Measurements from ENCODE around the gene KCNJ10. TPM values are rescaled to one million over a fixed set of nuclear protein-coding genes. Genes with fewer than 3 reads are reported as not detected.

KCNJ10 gene
- total RNA-seq, 1 experiment from 2014 or later = 0.68 TPM

- Mint-ChIP-seq H3K4me1 (ENCODE audit: low read depth, unreplicated experiment) (no peaks in the 10 kb centered on the region), H3K36me3 (ENCODE audit: insufficient read depth, unreplicated experiment) (peaks cover 4% of the 10 kb centered on the region), H3K9me3 (ENCODE audit: unreplicated experiment) (no peaks in the 10 kb centered on the region), H3K27me3 (ENCODE audit: insufficient read depth, unreplicated experiment) (peaks cover 15% of the 10 kb centered on the region), H3K4me3 (ENCODE audit: unreplicated experiment) (no peak overlapping the region), H3K27ac (ENCODE audit: unreplicated experiment) (no peak overlapping the region)
- TF ChIP-seq CTCF (IDR thresholded peaks at IDR 0.05; ENCODE audit: insufficient read depth in 1 of 2, low read depth in 1 of 2, low read length in 1 of 2, severe bottlenecking in 1 of 2, unreplicated experiment in 1 of 2) = no peak
- POLR2A ChIA-PET = interaction anchor here (0.5 kb wide), 1 partner anchor 174 kb away, joined by 7 read pairs; no protein-coding TSS in a partner anchor
- intact Hi-C loops (cut with micrococcal nuclease; ENCODE audit: unreplicated experiment) = loop anchor here (5.0 kb wide), 1 partner anchor 43 kb away; the partner anchor contains the start of gene PIGM
- CTCF ChIA-PET = no interaction called here
- Histone ChIP-seq H3K27me3 (replicated peaks; ENCODE audit: control insufficient read depth, insufficient read depth, low read length) (no peaks in the 10 kb centered on the region), H3K36me3 (ENCODE audit: control insufficient read depth, insufficient read depth, low read length) (no peaks in the 10 kb centered on the region), H3K4me1 (peaks cover under 1% of the 10 kb centered on the region; the same call in 1 of the 2 replicates), H3K4me3 (ENCODE audit: low read depth, low read length) (no peak overlapping the region), H3K9me3 (no peaks in the 10 kb centered on the region)
- DNase-seq = no peak
- no TSS peak for BruUV-seq (replicated peaks)
Measured at GRCh38 chr1:160074865-160075264, 4.9 kb upstream of the KCNJ10 start.

GRCh38 chr1:160071289-160071688 lies 1.3 kb upstream of the KCNJ10 start:
- Mint-ChIP-seq H3K27me3 (ENCODE audit: insufficient read depth, unreplicated experiment) (peaks cover 15% of the 10 kb centered on the region), H3K4me1 (ENCODE audit: low read depth, unreplicated experiment) (no peaks in the 10 kb centered on the region), H3K4me3 (ENCODE audit: unreplicated experiment) (no peak overlapping the region), H3K36me3 (ENCODE audit: insufficient read depth, unreplicated experiment) (peaks cover 9% of the 10 kb centered on the region), H3K27ac (ENCODE audit: unreplicated experiment) (no peak overlapping the region), H3K9me3 (ENCODE audit: unreplicated experiment) (no peaks in the 10 kb centered on the region)
- no peak for TF ChIP-seq CTCF (IDR thresholded peaks at IDR 0.05; ENCODE audit: insufficient read depth in 1 of 2, low read depth in 1 of 2, low read length in 1 of 2, severe bottlenecking in 1 of 2, unreplicated experiment in 1 of 2)
- intact Hi-C loops (cut with micrococcal nuclease; ENCODE audit: unreplicated experiment) = loop anchor here (2.0 kb wide), 1 partner anchor 24 kb away; no protein-coding TSS in a partner anchor
- Histone ChIP-seq H3K9me3 (no peaks in the 10 kb centered on the region), H3K27me3 (replicated peaks; ENCODE audit: control insufficient read depth, insufficient read depth, low read length) (no peaks in the 10 kb centered on the region), H3K4me1 (peaks cover 4% of the 10 kb centered on the region; the same call in 1 of the 2 replicates), H3K4me3 (ENCODE audit: low read depth, low read length) (no peak overlapping the region), H3K36me3 (ENCODE audit: control insufficient read depth, insufficient read depth, low read length) (no peaks in the 10 kb centered on the region)
- BruUV-seq (replicated peaks) = no TSS peak
- no peak for DNase-seq
- POLR2A ChIA-PET = no interaction called here
- CTCF ChIA-PET = interaction anchor here (1.3 kb wide), 1 partner anchor 25 kb away, joined by 4 read pairs; no protein-coding TSS in a partner anchor

GRCh38 chr1:160070243-160071163 lies 543 bp upstream of the KCNJ10 start:
- Histone ChIP-seq H3K4me3 (ENCODE audit: low read depth, low read length) (peak overlapping the region; percentile 57), H3K9me3 (no peaks in the 10 kb centered on the region), H3K4me1 (peaks cover 4% of the 10 kb centered on the region; the same call in 1 of the 2 replicates), H3K36me3 (ENCODE audit: control insufficient read depth, insufficient read depth, low read length) (no peaks in the 10 kb centered on the region), H3K27me3 (replicated peaks; ENCODE audit: control insufficient read depth, insufficient read depth, low read length) (no peaks in the 10 kb centered on the region)
- TF ChIP-seq CTCF (IDR thresholded peaks at IDR 0.05; ENCODE audit: insufficient read depth in 1 of 2, low read depth in 1 of 2, low read length in 1 of 2, severe bottlenecking in 1 of 2, unreplicated experiment in 1 of 2) = no peak
- BruUV-seq (replicated peaks) = no TSS peak
- peak overlapping the region; percentile 92 for H3K4me3 Mint-ChIP-seq (ENCODE audit: unreplicated experiment)
- ChIA-PET CTCF (interaction anchor here (0.7 to 1.3 kb wide), 3 partner anchors 8 to 24 kb away, joined by 3 to 4 read pairs (median 4); no protein-coding TSS in a partner anchor), POLR2A (no interaction called here)
- H3K9me3 Mint-ChIP-seq (ENCODE audit: unreplicated experiment) = no peaks in the 10 kb centered on the region
- intact Hi-C loops (cut with micrococcal nuclease; ENCODE audit: unreplicated experiment) = loop anchor here (1.0 to 2.0 kb wide), 2 partner anchors 9 to 24 kb away; no protein-coding TSS in a partner anchor
- peak; percentile 82 to 86 for DNase-seq
- H3K36me3 Mint-ChIP-seq (ENCODE audit: insufficient read depth, unreplicated experiment) = peaks cover 9% of the 10 kb centered on the region
- H3K4me1 Mint-ChIP-seq (ENCODE audit: low read depth, unreplicated experiment) = no peaks in the 10 kb centered on the region
- peaks cover 15% of the 10 kb centered on the region for H3K27me3 Mint-ChIP-seq (ENCODE audit: insufficient read depth, unreplicated experiment)
- no peak overlapping the region for H3K27ac Mint-ChIP-seq (ENCODE audit: unreplicated experiment)
